GM12874 (cell line): ENCODE measurements around the gene VAMP4.

ENCODE experiments used
- CTCF ChIP-seq: IDR thresholded peaks from 2 replicates; pipeline ENCODE4 v1.5.1; 2011; ENCODE audit warnings: low read depth, mild to moderate bottlenecking, control low read depth, low read length, moderate library complexity; ENCODE audit not compliant: insufficient read depth

Gene VAMP4

GRCh38 chr1:171762143-171762563, 20.3 kb upstream of the VAMP4 start:
- no peak for TF ChIP-seq CTCF

GRCh38 chr1:171758011-171758410, 16.1 kb upstream of the VAMP4 start:
- TF ChIP-seq CTCF = no peak

- TF ChIP-seq CTCF = no peak
Observed at GRCh38 chr1:171756856-171757255, 15.0 kb upstream of the VAMP4 start.

GRCh38 chr1:171754971-171755370, 13.1 kb upstream of the VAMP4 start:
- TF ChIP-seq CTCF = no peak

- no peak for TF ChIP-seq CTCF
Observed at GRCh38 chr1:171754353-171754705, 12.5 kb upstream of the VAMP4 start.

- no peak for TF ChIP-seq CTCF
Observed at GRCh38 chr1:171753685-171754352, 12.0 kb upstream of the VAMP4 start.

GRCh38 chr1:171753182-171753581, 11.3 kb upstream of the VAMP4 start:
- TF ChIP-seq CTCF = no peak
